NCI-H2196 treated with DMSO at 0.1 percent for 48 hours (cell line): Measurements from ENCODE around the gene SLC39A5.
"Not testable (repeated sequence)": the region's sequence is repeated elsewhere in the genome, so short reads cannot be mapped to it uniquely, and the experiment has no call there.

Source experiments
- DNase-seq: peaks from one replicate; lab custom pipeline; 2025; ENCODE audit not compliant: unreplicated experiment; lab: John Stamatoyannopoulos, UW

The SLC39A5 gene

GRCh38 chr12:56242986-56243385 is 13.1 kb downstream of the SLC39A5 start:
- no peak for DNase-seq

- DNase-seq = no peak
These were observed 13.9 kb downstream of the SLC39A5 start for GRCh38 chr12:56243731-56244181.

- DNase-seq = no peak
These were observed 14.6 kb downstream of the SLC39A5 start for GRCh38 chr12:56244494-56244893.

GRCh38 chr12:56247923-56248322 is 18.1 kb downstream of the SLC39A5 start:
- no peak for DNase-seq

- DNase-seq = no peak
These were observed 18.9 kb downstream of the SLC39A5 start for GRCh38 chr12:56248711-56249110.

GRCh38 chr12:56252649-56253048 is 22.8 kb downstream of the SLC39A5 start:
- no peak for DNase-seq

- DNase-seq = no peak
These were observed 23.2 kb downstream of the SLC39A5 start for GRCh38 chr12:56253091-56253490.

GRCh38 chr12:56255671-56256070 is 25.8 kb downstream of the SLC39A5 start:
- no peak for DNase-seq

- DNase-seq = no peak
These were observed 26.6 kb downstream of the SLC39A5 start for GRCh38 chr12:56256326-56256960.

GRCh38 chr12:56257071-56257470 is 27.2 kb downstream of the SLC39A5 start:
- DNase-seq = no peak

- DNase-seq = no peak
These were observed 27.7 kb downstream of the SLC39A5 start for GRCh38 chr12:56257491-56258067.

GRCh38 chr12:56258068-56258819 is 28.4 kb downstream of the SLC39A5 start, which contains the start of gene ANKRD52:
ANKRD52 (minus strand) TSS chr12:56258384; CDS start chr12:56258269, 115 bp downstream.
- DNase-seq = peak; percentile 65

GRCh38 chr12:56258820-56259183 is 29.0 kb downstream of the SLC39A5 start:
- no peak for DNase-seq

- no peak for DNase-seq
These were observed 30.5 kb downstream of the SLC39A5 start for GRCh38 chr12:56260380-56260779.

GRCh38 chr12:56260921-56261320 is 31.1 kb downstream of the SLC39A5 start:
- DNase-seq = no peak

GRCh38 chr12:56261503-56262232 is 31.8 kb downstream of the SLC39A5 start:
- no peak for DNase-seq

- not testable (repeated sequence) for DNase-seq
These were observed 33.1 kb downstream of the SLC39A5 start for GRCh38 chr12:56262955-56263354.

GRCh38 chr12:56266068-56266692 is 36.3 kb downstream of the SLC39A5 start:
- DNase-seq = not testable (repeated sequence)

- peak; percentile 88 for DNase-seq
These were observed 37.0 kb downstream of the SLC39A5 start, which contains the start of gene COQ10A for GRCh38 chr12:56266693-56267442. COQ10A (plus strand) TSS chr12:56266942; CDS start chr12:56267119, 177 bp downstream.

- peak; percentile 9 for DNase-seq
These were observed 37.7 kb downstream of the SLC39A5 start for GRCh38 chr12:56267443-56268071.
